Measurements from ENCODE around the gene SKAP1. TPM values are rescaled to one million over a fixed set of nuclear protein-coding genes. Genes with fewer than 3 reads are reported as not detected.

SKAP1 gene
- total and polyA plus RNA-seq, 2 of the 13 experiments (the other 11 are each of a cell fraction or from before 2014, with no cell fraction given) = 0.21 TPM; not detected in 1

GRCh38 chr17:48378708-48379392 lies 51.2 kb downstream of the SKAP1 start:
- WGBS (ENCODE audit: low lambda C conversion rate) = 38% methylated on average over 3 of the region's 3 CpGs
- ChIA-PET CTCF (ENCODE audit: low intra/inter-chr PET ratio, low total read pairs) (no interaction called here), POLR2A (no interaction called here)
- no peak for DNase-seq (ENCODE audit: low spot score)
- H3K36me3 ChIP-seq (replicated peaks in 1 of 2; ENCODE audit: control insufficient read depth in 1 of 2, insufficient read depth in 2 of 2, low read length in 2 of 2) = no peaks in the 10 kb centered on the region
- ATAC-seq = no peak
- no peak overlapping the region for H3K27ac ChIP-seq (ENCODE audit: extremely low read length, insufficient read depth, low read length)
- no peak overlapping the region for H2AFZ ChIP-seq (ENCODE audit: low read length)
- H3K4me3 ChIP-seq (replicated peaks in 1 of 3; ENCODE audit: insufficient read depth in 1 of 3, low read depth in 2 of 3, low read length in 3 of 3) = no peak overlapping the region
- H3K79me2 ChIP-seq (ENCODE audit: insufficient read depth, low read length) = no peaks in the 10 kb centered on the region
- H3K9me3 ChIP-seq (ENCODE audit: low read length) = no peaks in the 10 kb centered on the region
- no peak overlapping the region for H3K4me2 ChIP-seq (ENCODE audit: low read depth, low read length)
- no peak overlapping the region for H3K9ac ChIP-seq (ENCODE audit: insufficient read depth, low read depth, low read length)
- FAIRE-seq = no peak
- H3K27me3 ChIP-seq (ENCODE audit: control insufficient read depth in 1 of 2, insufficient read depth in 2 of 2, low read length in 2 of 2) = peaks cover 0 to 6% of the 10 kb centered on the region in 2 experiments; a peak in 1 of 5 replicates
- intact Hi-C loops (cut with micrococcal nuclease; ENCODE audit: unreplicated experiment) (no loop called here), in situ Hi-C loops (cut with HindIII; ENCODE audit: extremely low pct_ligation_motif_present, low pct_unique_long_range_greater_than_20kb) (loop anchor here (10.0 kb wide), 1 partner anchor 354 kb away; no protein-coding TSS in a partner anchor)
- TF ChIP-seq ZNF572 (CRISPR knock-in tag; IDR thresholded peaks at IDR 0.05) (no peak), ZNF496 (CRISPR knock-in tag; IDR thresholded peaks at IDR 0.05; ENCODE audit: insufficient replicate concordance) (no peak), TOPORS (CRISPR knock-in tag; IDR thresholded peaks at IDR 0.05) (no peak), SAP130 (CRISPR knock-in tag; IDR thresholded peaks at IDR 0.05; ENCODE audit: low read depth) (no peak), GABPB1 (CRISPR knock-in tag; IDR thresholded peaks at IDR 0.05) (no peak), PITX1 (CRISPR knock-in tag; IDR thresholded peaks at IDR 0.05) (no peak), NR2F2 (IDR thresholded peaks at IDR 0.05; ENCODE audit: borderline replicate concordance, low read depth) (no peak), TBX3 (IDR thresholded peaks at IDR 0.05; ENCODE audit: borderline replicate concordance) (no peak)
- TF ChIP-seq, protein P1, sequence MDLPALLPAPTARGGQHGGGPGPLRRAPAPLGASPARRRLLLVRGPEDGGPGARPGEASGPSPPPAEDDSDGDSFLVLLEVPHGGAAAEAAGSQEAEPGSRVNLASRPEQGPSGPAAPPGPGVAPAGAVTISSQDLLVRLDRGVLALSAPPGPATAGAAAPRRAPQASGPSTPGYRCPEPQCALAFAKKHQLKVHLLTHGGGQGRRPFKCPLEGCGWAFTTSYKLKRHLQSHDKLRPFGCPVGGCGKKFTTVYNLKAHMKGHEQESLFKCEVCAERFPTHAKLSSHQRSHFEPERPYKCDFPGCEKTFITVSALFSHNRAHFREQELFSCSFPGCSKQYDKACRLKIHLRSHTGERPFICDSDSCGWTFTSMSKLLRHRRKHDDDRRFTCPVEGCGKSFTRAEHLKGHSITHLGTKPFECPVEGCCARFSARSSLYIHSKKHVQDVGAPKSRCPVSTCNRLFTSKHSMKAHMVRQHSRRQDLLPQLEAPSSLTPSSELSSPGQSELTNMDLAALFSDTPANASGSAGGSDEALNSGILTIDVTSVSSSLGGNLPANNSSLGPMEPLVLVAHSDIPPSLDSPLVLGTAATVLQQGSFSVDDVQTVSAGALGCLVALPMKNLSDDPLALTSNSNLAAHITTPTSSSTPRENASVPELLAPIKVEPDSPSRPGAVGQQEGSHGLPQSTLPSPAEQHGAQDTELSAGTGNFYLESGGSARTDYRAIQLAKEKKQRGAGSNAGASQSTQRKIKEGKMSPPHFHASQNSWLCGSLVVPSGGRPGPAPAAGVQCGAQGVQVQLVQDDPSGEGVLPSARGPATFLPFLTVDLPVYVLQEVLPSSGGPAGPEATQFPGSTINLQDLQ (CRISPR knock-in tag; IDR thresholded peaks at IDR 0.05) = no peak
- H3K4me1 ChIP-seq (ENCODE audit: insufficient read depth, low read length) = peaks cover 6% of the 10 kb centered on the region; the same call in 1 of the 2 replicates
- H4K20me1 ChIP-seq (ENCODE audit: insufficient read depth, low read length) = no peaks in the 10 kb centered on the region
- BruUV-seq (replicated peaks) = no TSS peak

Measured in HepG2 (cell line).